PC-9 (cell line): ENCODE measurements around the gene SIX2. TPM values are rescaled to one million over a fixed set of nuclear protein-coding genes. Genes with fewer than 3 reads are reported as not detected.

Experiments used
- BruUV-seq: library from RNA; stranded (reverse); fragments of 400-500 nt; replicated peaks from 2 replicates; lab custom pipeline; 2021; lab: Mats Ljungman, UMichigan
- CTCF ChIA-PET: fragments of 300-600 bp; sonication (Branson Sonifier 250); formaldehyde crosslinking; loops from one replicate; lab custom pipeline; 2022; ENCODE audit warnings: antibody characterized with exemption; lab: Charles Lee
- POLR2A ChIA-PET: fragments of 300-600 bp; sonication (Branson Sonifier 250); formaldehyde crosslinking; loops from one replicate; lab custom pipeline; 2022; ENCODE audit warnings: antibody characterized with exemption; ENCODE audit not compliant: unreplicated experiment; lab: Charles Lee
- DNase-seq, 2 experiments: peaks; one replicate each; pipeline versions ENCODE4 v3.0.0 to v3.0.0-alpha.2; 2015 to 2022; ENCODE audit warnings: mixed read lengths in 1 of 2
- H2AFZ ChIP-seq: fragments of 200-600 bp; sonication (generic); 2 replicates; pipeline ENCODE4 v1.8.1; 2017; ENCODE audit warnings: antibody characterized with exemption
- H3F3A ChIP-seq: fragments of 200-600 bp; sonication (generic); 2 replicates; pipeline ENCODE4 v1.8.1; 2017; ENCODE audit warnings: antibody characterized with exemption, mild to moderate bottlenecking, low read depth; ENCODE audit not compliant: insufficient read depth
- H3K27ac ChIP-seq: fragments of 200-600 bp; sonication (generic); 2 replicates; pipeline ENCODE4 v1.6.1; 2016; ENCODE audit warnings: mixed run types
- H3K27me3 ChIP-seq: fragments of 200-600 bp; sonication (generic); 2 replicates; pipeline ENCODE4 v1.6.1; 2016; ENCODE audit warnings: low read depth, mixed run types; ENCODE audit not compliant: insufficient read depth
- H3K36me3 ChIP-seq: fragments of 200-600 bp; sonication (generic); 2 replicates; pipeline ENCODE4 v1.6.1; 2016; ENCODE audit warnings: low read depth, mixed run types
- H3K4me1 ChIP-seq: fragments of 200-600 bp; sonication (generic); replicated peaks from 2 replicates; pipeline ENCODE4 v1.6.1; 2016; ENCODE audit warnings: mixed run types; ENCODE audit not compliant: insufficient read depth
- H3K4me2 ChIP-seq: fragments of 200-600 bp; sonication (generic); 2 replicates; pipeline ENCODE4 v1.6.1; 2017; ENCODE audit warnings: mixed run types
- H3K4me3 ChIP-seq: fragments of 200-600 bp; sonication (generic); 2 replicates; pipeline ENCODE4 v1.6.1; 2016; ENCODE audit warnings: mixed run types
- H3K79me2 ChIP-seq: fragments of 200-600 bp; sonication (generic); 2 replicates; pipeline ENCODE4 v1.6.1; 2017; ENCODE audit warnings: low read depth, mixed run types
- H3K9me2 ChIP-seq: fragments of 200-600 bp; sonication (generic); 2 replicates; pipeline ENCODE4 v1.8.1; 2017; ENCODE audit warnings: mild to moderate bottlenecking; ENCODE audit not compliant: insufficient read depth
- H3K9me3 ChIP-seq: fragments of 200-600 bp; sonication (generic); 2 replicates; pipeline ENCODE4 v1.8.1; 2016; ENCODE audit warnings: low read depth; ENCODE audit not compliant: insufficient read depth
- H4K20me1 ChIP-seq: fragments of 200-600 bp; sonication (generic); 2 replicates; pipeline ENCODE4 v1.8.1; 2017; ENCODE audit not compliant: insufficient read depth
- EZH2 ChIP-seq: fragments of 200-600 bp; sonication (generic); IDR thresholded peaks from 2 replicates; pipeline ENCODE4 v1.8.0; 2017; ENCODE audit warnings: antibody characterized with exemption, low read depth
- intact Hi-C: fragments of 100-400 bp; cut with micrococcal nuclease; formaldehyde crosslinking; loops from one replicate; pipeline ENCODE4 v1.10.0; 2022; ENCODE audit not compliant: unreplicated experiment
- total RNA-seq: library from RNA; stranded (reverse); gene quantifications from 2 replicates; pipeline ENCODE4 v1.2.3, GENCODE V29; 2021
- TF ChIP-seq, protein P1 (sequence below): fragments of 200-600 bp; sonication (generic); conservative IDR thresholded peaks from 2 replicates; pipeline ENCODE4 v1.6.1; 2017; ENCODE audit warnings: mixed run types, antibody characterized with exemption, mild to moderate bottlenecking, moderate library complexity

SIX2 gene
- total RNA-seq, 1 experiment from 2014 or later = 10.2 TPM

GRCh38 chr2:45008296-45009129 is 739 bp downstream of the SIX2 start:
- TF ChIP-seq EZH2 = no peak
- TF ChIP-seq, protein P1, sequence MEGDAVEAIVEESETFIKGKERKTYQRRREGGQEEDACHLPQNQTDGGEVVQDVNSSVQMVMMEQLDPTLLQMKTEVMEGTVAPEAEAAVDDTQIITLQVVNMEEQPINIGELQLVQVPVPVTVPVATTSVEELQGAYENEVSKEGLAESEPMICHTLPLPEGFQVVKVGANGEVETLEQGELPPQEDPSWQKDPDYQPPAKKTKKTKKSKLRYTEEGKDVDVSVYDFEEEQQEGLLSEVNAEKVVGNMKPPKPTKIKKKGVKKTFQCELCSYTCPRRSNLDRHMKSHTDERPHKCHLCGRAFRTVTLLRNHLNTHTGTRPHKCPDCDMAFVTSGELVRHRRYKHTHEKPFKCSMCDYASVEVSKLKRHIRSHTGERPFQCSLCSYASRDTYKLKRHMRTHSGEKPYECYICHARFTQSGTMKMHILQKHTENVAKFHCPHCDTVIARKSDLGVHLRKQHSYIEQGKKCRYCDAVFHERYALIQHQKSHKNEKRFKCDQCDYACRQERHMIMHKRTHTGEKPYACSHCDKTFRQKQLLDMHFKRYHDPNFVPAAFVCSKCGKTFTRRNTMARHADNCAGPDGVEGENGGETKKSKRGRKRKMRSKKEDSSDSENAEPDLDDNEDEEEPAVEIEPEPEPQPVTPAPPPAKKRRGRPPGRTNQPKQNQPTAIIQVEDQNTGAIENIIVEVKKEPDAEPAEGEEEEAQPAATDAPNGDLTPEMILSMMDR = no peak; the same call in 1 of the 2 replicates
- H2AFZ ChIP-seq = peak overlapping the region; percentile 88
- H3K9me3 ChIP-seq = no peaks in the 10 kb centered on the region
- no peaks in the 10 kb centered on the region for H3K27me3 ChIP-seq
- ChIA-PET POLR2A (interaction anchor here (0.5 to 0.8 kb wide), 3 partner anchors 24 to 983 kb away, joined by 4 to 8 read pairs (median 5); no protein-coding TSS in a partner anchor), CTCF (interaction anchor here (0.5 to 1.8 kb wide), 5 partner anchors 16 to 1867 kb away, joined by 3 to 5 read pairs (median 3); no protein-coding TSS in a partner anchor)
- peaks cover 23% of the 10 kb centered on the region for H3K4me1 ChIP-seq
- H3F3A ChIP-seq = no peaks in the 10 kb centered on the region
- no TSS peak for BruUV-seq
- H4K20me1 ChIP-seq = no peaks in the 10 kb centered on the region
- intact Hi-C loops = loop anchor here (1.0 to 5.0 kb wide), 4 partner anchors 27 to 269 kb away; no protein-coding TSS in a partner anchor
- no peaks in the 10 kb centered on the region for H3K9me2 ChIP-seq
- no peaks in the 10 kb centered on the region for H3K36me3 ChIP-seq
- peak overlapping the region; percentile 89 for H3K4me2 ChIP-seq
- peak overlapping the region; percentile 69 for H3K4me3 ChIP-seq
- H3K79me2 ChIP-seq = peaks cover 19% of the 10 kb centered on the region
- DNase-seq = peak; percentile 36 to 58
- no peak overlapping the region for H3K27ac ChIP-seq

GRCh38 chr2:45007961-45008295 is 1.3 kb downstream of the SIX2 start:
- Histone ChIP-seq H3F3A (no peaks in the 10 kb centered on the region), H3K4me3 (peak overlapping the region; percentile 69), H3K4me1 (peaks cover 23% of the 10 kb centered on the region), H4K20me1 (no peaks in the 10 kb centered on the region), H3K79me2 (peaks cover 19% of the 10 kb centered on the region), H2AFZ (peak overlapping the region; percentile 88), H3K4me2 (peak overlapping the region; percentile 89), H3K9me3 (no peaks in the 10 kb centered on the region), H3K27ac (no peak overlapping the region), H3K27me3 (no peaks in the 10 kb centered on the region), H3K36me3 (no peaks in the 10 kb centered on the region), H3K9me2 (no peaks in the 10 kb centered on the region)
- CTCF ChIA-PET = interaction anchor here (1.5 kb wide), 1 partner anchor 111 kb away, joined by 3 read pairs; no protein-coding TSS in a partner anchor
- POLR2A ChIA-PET = no interaction called here
- TF ChIP-seq EZH2 = no peak
- TF ChIP-seq, protein P1 = no peak
- no peak for DNase-seq
- no TSS peak for BruUV-seq
- intact Hi-C loops = loop anchor here (5.0 kb wide), 1 partner anchor 269 kb away; no protein-coding TSS in a partner anchor

DNA sequence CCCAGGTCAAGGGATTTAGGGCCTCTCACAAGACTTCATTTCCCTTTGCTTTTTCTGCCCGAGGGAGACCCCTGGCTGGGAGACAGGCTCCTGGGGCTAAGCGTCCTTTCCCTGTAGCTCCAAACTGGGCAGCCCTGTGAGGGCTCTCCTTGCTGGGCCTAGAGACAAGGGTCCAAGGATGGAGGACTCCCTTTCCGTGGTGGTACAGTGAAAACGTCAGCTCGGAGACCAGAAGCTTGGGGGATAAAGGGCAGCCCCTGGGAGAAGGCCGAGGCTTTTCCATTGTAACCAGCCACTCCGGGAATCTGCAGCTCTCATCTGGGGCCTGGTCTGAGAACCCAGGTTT is 2.3 kb downstream of the SIX2 start:
- H3K36me3 ChIP-seq = no peaks in the 10 kb centered on the region
- H3F3A ChIP-seq = no peaks in the 10 kb centered on the region
- no peak overlapping the region for H3K27ac ChIP-seq
- H3K79me2 ChIP-seq = peaks cover 19% of the 10 kb centered on the region
- no peak for TF ChIP-seq EZH2
- TF ChIP-seq, protein P1 = no peak
- ChIA-PET CTCF (interaction anchor here (0.6 kb wide), 1 partner anchor 161 kb away, joined by 6 read pairs; no protein-coding TSS in a partner anchor), POLR2A (no interaction called here)
- H3K9me2 ChIP-seq = no peaks in the 10 kb centered on the region
- H4K20me1 ChIP-seq = no peaks in the 10 kb centered on the region
- peak overlapping the region; percentile 89 for H3K4me2 ChIP-seq
- DNase-seq = no peak
- no peaks in the 10 kb centered on the region for H3K27me3 ChIP-seq
- no peaks in the 10 kb centered on the region for H3K9me3 ChIP-seq
- intact Hi-C loops = loop anchor here (5.0 kb wide), 1 partner anchor 270 kb away; no protein-coding TSS in a partner anchor
- BruUV-seq = no TSS peak
- no peak overlapping the region for H2AFZ ChIP-seq
- H3K4me1 ChIP-seq = peaks cover 23% of the 10 kb centered on the region
- H3K4me3 ChIP-seq = peak overlapping the region; percentile 69; the same call in 1 of the 2 replicates
